ENCODE data around the gene TACR1. TPM values are rescaled to one million over a fixed set of nuclear protein-coding genes. Genes with fewer than 3 reads are reported as not detected.

The TACR1 gene
- total and polyA plus RNA-seq, 2 of the 4 experiments (the other 2 are of a cell fraction): under 0.01 to 0.09 TPM

DNA sequence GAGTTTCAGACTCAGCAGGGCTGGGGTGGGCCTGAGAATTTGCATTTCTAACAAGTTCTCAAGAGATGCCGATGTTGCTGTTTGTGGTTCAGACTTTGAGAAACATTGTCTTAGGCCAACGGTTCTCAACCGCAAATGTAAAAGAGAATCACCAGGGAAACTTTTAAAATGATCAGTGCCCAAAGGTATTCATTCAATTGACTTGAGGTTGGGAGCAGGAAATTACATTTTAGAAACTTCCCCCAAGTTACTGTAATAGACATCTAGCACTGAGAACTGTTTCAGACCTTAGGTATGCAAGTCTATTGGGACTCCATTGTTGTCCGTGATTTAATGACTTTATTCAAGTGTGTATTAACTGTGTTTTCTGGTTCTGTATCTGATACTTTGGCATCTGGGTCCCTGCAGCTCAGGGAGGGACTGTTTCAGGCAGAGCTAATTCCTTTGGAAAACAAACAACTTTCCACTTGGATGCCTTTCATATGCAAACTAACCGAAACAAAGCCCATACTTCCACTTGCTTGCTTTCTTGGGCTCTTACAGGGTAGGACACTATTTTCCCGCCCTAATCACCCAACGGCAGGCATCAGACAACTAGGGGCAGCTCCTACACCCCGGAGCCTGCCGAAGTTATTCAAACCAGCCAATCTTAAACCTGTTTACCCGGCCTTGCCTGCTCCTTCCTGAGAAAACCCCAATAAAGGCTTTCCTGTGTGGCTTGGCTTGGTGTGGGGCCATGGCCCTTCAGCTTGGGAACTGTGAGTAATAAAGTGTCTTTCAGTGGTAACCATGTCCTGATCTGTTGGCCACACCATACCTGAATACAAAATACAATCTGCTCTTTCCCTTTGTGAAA is 143.3 kb downstream of the TACR1 start:
- H4K20me1 ChIP-seq (ENCODE audit: insufficient read depth, low read length): no peaks in the 10 kb centered on the region
- no peak overlapping the region for H2BK15ac ChIP-seq (ENCODE audit: low read depth, low read length)
- no peak overlapping the region for H2BK20ac ChIP-seq (ENCODE audit: low read depth, low read length)
- no peak overlapping the region for H3K4ac ChIP-seq (ENCODE audit: low read depth, low read length)
- TF ChIP-seq, protein P1, sequence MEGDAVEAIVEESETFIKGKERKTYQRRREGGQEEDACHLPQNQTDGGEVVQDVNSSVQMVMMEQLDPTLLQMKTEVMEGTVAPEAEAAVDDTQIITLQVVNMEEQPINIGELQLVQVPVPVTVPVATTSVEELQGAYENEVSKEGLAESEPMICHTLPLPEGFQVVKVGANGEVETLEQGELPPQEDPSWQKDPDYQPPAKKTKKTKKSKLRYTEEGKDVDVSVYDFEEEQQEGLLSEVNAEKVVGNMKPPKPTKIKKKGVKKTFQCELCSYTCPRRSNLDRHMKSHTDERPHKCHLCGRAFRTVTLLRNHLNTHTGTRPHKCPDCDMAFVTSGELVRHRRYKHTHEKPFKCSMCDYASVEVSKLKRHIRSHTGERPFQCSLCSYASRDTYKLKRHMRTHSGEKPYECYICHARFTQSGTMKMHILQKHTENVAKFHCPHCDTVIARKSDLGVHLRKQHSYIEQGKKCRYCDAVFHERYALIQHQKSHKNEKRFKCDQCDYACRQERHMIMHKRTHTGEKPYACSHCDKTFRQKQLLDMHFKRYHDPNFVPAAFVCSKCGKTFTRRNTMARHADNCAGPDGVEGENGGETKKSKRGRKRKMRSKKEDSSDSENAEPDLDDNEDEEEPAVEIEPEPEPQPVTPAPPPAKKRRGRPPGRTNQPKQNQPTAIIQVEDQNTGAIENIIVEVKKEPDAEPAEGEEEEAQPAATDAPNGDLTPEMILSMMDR (conservative IDR thresholded peaks at IDR 0.05; ENCODE audit: low read depth, low read length): no peak
- TF ChIP-seq NFE2L2 (IDR thresholded peaks at IDR 0.05; ENCODE audit: low read depth, low read length): no peak
- TF ChIP-seq RCOR1 (IDR thresholded peaks at IDR 0.05; ENCODE audit: insufficient replicate concordance, low read length): no peak
- TF ChIP-seq MXI1 (IDR thresholded peaks at IDR 0.05; ENCODE audit: borderline replicate concordance, low read depth, low read length): no peak
- no peak for TF ChIP-seq CEBPB (IDR thresholded peaks at IDR 0.05; ENCODE audit: low read depth, low read length)
- no peak for TF ChIP-seq RFX5 (IDR thresholded peaks at IDR 0.05; ENCODE audit: low read depth, low read length)
- no peak for TF ChIP-seq SMC3 (IDR thresholded peaks at IDR 0.05; ENCODE audit: low read depth, low read length)
- TF ChIP-seq, protein P2, sequence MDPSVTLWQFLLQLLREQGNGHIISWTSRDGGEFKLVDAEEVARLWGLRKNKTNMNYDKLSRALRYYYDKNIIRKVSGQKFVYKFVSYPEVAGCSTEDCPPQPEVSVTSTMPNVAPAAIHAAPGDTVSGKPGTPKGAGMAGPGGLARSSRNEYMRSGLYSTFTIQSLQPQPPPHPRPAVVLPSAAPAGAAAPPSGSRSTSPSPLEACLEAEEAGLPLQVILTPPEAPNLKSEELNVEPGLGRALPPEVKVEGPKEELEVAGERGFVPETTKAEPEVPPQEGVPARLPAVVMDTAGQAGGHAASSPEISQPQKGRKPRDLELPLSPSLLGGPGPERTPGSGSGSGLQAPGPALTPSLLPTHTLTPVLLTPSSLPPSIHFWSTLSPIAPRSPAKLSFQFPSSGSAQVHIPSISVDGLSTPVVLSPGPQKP (IDR thresholded peaks at IDR 0.05; ENCODE audit: borderline replicate concordance, low read depth, low read length): no peak
- TF ChIP-seq FOS (IDR thresholded peaks at IDR 0.05; ENCODE audit: low read depth, low read length): no peak
- TF ChIP-seq CHD1 (IDR thresholded peaks at IDR 0.05; ENCODE audit: low read depth, low read length): no peak
- no peak for TF ChIP-seq MAZ (IDR thresholded peaks at IDR 0.05; ENCODE audit: borderline replicate concordance, low read depth, low read length)
- TF ChIP-seq POLR2A (IDR thresholded peaks at IDR 0.05; ENCODE audit: low read depth, low read length): no peak
- TF ChIP-seq, protein P3, sequence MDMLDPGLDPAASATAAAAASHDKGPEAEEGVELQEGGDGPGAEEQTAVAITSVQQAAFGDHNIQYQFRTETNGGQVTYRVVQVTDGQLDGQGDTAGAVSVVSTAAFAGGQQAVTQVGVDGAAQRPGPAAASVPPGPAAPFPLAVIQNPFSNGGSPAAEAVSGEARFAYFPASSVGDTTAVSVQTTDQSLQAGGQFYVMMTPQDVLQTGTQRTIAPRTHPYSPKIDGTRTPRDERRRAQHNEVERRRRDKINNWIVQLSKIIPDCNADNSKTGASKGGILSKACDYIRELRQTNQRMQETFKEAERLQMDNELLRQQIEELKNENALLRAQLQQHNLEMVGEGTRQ (IDR thresholded peaks at IDR 0.05; ENCODE audit: low read depth, low read length): no peak
- H3K9me3 ChIP-seq (ENCODE audit: control insufficient read depth, insufficient read depth, low read length): no peaks in the 10 kb centered on the region
- no peak overlapping the region for H2AK5ac ChIP-seq (ENCODE audit: low read depth, low read length)
- dilution Hi-C loops (cut with HindIII; ENCODE audit: low sequenced_read_pairs, unreplicated experiment): no loop called here
- H3K36me3 ChIP-seq (ENCODE audit: control insufficient read depth, insufficient read depth, low read length): no peaks in the 10 kb centered on the region
- H4K5ac ChIP-seq (ENCODE audit: low read depth, low read length): no peak overlapping the region
- H3K4me1 ChIP-seq (ENCODE audit: control insufficient read depth, insufficient read depth, low read length): no peaks in the 10 kb centered on the region
- no peaks in the 10 kb centered on the region for H3K79me1 ChIP-seq (ENCODE audit: low read depth in 1 of 2, low read length in 2 of 2)
- CTCF ChIA-PET: no interaction called here
- 59% methylated on average over 3 of the region's 10 CpGs; no CpG with 5 or more reads in 1 of the 2 experiments for WGBS, 2 experiments (ENCODE audit: extremely low coverage in 2 of 2, insufficient read length in 1 of 2)
- no peak overlapping the region for H2AK9ac ChIP-seq (replicated peaks; ENCODE audit: low read depth, low read length, poor library complexity)
- H2BK5ac ChIP-seq (ENCODE audit: low read depth, low read length, poor library complexity, severe bottlenecking): no peak overlapping the region
- H2BK120ac ChIP-seq (ENCODE audit: low read depth, low read length): no peak overlapping the region
- no peak overlapping the region for H3K9ac ChIP-seq (ENCODE audit: low read depth, low read length)
- no peak overlapping the region for H3K18ac ChIP-seq (ENCODE audit: low read depth, low read length)
- no peak overlapping the region for H3K23ac ChIP-seq (ENCODE audit: low read depth, low read length)
- H3K27ac ChIP-seq (ENCODE audit: insufficient read depth, low read length): no peak overlapping the region
- no peak overlapping the region for H2AFZ ChIP-seq (replicated peaks; ENCODE audit: low read length, poor library complexity)
- POLR2A ChIA-PET (ENCODE audit: unreplicated experiment): no interaction called here
- no peaks in the 10 kb centered on the region for H3K27me3 ChIP-seq (ENCODE audit: control insufficient read depth, insufficient read depth, low read length)
- H3K4me2 ChIP-seq (ENCODE audit: low read depth, low read length): no peak overlapping the region
- no TSS peak for BruUV-seq (replicated peaks)
- peak; percentile 38 for DNase-seq
- H3K4me3 ChIP-seq (ENCODE audit: insufficient read depth, low read depth, low read length): no peak overlapping the region
- intact Hi-C loops (cut with micrococcal nuclease): no loop called here
- H3K56ac ChIP-seq (ENCODE audit: extremely low read depth, insufficient read depth, low read length): no peak overlapping the region
- no peak overlapping the region for H4K91ac ChIP-seq (ENCODE audit: insufficient read depth, low read depth, low read length)
- H4K8ac ChIP-seq (ENCODE audit: low read depth in 2 of 2, low read length in 2 of 2): no peak overlapping the region
- ATAC-seq (ENCODE audit: low read depth): peak; percentile 21; the same call in 1 of the 2 replicates
- H3K9me1 ChIP-seq (ENCODE audit: insufficient read depth, low read length): no peaks in the 10 kb centered on the region
- in situ Hi-C loops (cut with MboI; ENCODE audit: low sequenced_read_pairs): no loop called here
- no peak overlapping the region for H3K14ac ChIP-seq (replicated peaks; ENCODE audit: low read depth, low read length)
